Ascending aorta (tissue), 2 donors: Measurements from ENCODE around the gene PKDREJ. TPM values are rescaled to one million over a fixed set of nuclear protein-coding genes. Genes with fewer than 3 reads are reported as not detected.

Experiments used
- DNase-seq, 2 donors: peaks; one replicate each; pipeline ENCODE4 v3.0.0-alpha.2; 2019; ENCODE audit warnings: low spot score in 2 of 2
- H3K27ac ChIP-seq, 2 donors: fragments of 200-600 bp; sonication (generic); one replicate each; pipeline ENCODE4 v1.5.1; 2016 to 2017; ENCODE audit warnings: mild to moderate bottlenecking in 1 of 2
- H3K27me3 ChIP-seq: fragments of 200-600 bp; sonication (generic); one replicate; pipeline ENCODE4 v1.5.1; 2017
- H3K36me3 ChIP-seq, 2 donors: fragments of 200-600 bp; sonication (generic); one replicate each; pipeline ENCODE4 v1.5.1; 2016
- H3K4me1 ChIP-seq, 2 donors: fragments of 200-600 bp; sonication (generic); one replicate each; pipeline ENCODE4 v1.5.1; 2016 to 2017; ENCODE audit warnings: mild to moderate bottlenecking in 1 of 2
- H3K4me3 ChIP-seq, 2 donors: fragments of 200-600 bp; sonication (generic); one replicate each; pipeline ENCODE4 v1.5.1; 2016 to 2017; ENCODE audit warnings: mild to moderate bottlenecking in 1 of 2
- H3K9me3 ChIP-seq, 2 donors: fragments of 200-600 bp; sonication (generic); one replicate each; pipeline ENCODE4 v1.5.1; 2016
- intact Hi-C: fragments of 100-400 bp; cut with DNase I; formaldehyde crosslinking; loops from one replicate; pipeline ENCODE4 v1.15.1; 2023
- total RNA-seq: library from RNA; depleted of rRNA; stranded (reverse); fragments of >200 nt; gene quantifications from one replicate; pipeline ENCODE4 v1.1.0, GENCODE V29; 2016
- TF ChIP-seq, protein P1 (sequence below), 3 experiments: fragments of 200-600 bp in 2 of 3; fragments of 450-650 bp in 1 of 3; sonication (generic) in 2 of 3; IDR thresholded peaks; one replicate each; pipeline ENCODE4 v1.5.1; 2016 to 2019; ENCODE audit warnings: antibody characterized with exemption in 3 of 3, mild to moderate bottlenecking in 1 of 3, moderate library complexity in 1 of 3

PKDREJ gene
- total RNA-seq, 1 donor from 2014 or later = not detected

DNA sequence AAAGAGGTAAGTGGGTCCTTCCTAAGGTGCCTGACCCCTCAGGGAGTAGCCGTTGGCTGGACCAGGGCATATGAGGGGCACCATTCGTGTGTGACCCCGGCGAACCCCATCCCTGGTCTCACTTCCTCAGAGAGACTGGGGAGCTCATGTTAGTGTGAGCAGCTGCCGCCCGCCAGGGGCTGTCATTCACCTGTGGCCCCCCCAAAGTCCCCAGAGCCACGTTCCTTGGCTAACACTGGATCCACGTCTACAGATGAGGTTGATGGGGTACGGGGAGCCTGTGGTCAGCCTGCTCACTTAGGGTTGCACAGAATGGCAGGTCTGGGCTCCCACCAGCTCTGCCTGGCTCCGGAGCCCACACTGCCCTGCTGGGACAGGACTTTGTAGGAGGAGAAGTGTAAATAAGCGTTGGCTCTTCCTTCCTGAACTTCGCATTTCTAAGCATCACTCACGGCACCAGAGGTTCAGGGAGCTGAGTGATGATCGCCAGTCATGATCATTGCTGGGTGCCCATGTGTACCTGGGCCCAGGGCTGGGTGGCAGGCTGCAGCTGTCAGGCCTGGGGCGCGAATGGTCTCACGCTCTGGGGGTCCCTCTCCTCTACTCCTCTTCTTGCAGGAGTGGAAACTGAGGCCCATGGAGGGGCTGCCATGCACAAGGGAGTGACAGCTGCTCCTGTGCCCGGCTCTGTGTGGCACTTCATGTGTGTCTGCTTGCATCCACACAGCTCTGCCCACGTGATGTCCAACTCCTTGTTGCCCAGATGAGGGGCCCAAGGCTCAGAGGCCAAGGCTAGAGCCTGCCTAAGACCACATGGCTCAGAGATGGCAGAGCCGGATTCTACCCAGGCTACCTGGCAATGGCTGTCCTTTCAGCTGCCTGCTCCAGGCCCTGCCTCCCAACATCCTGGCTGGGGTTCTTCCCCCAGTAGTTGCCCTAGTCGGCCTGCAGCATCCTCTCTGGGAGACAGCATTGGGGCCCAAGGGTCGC is 15.8 kb upstream of the PKDREJ start:
- no peaks in the 10 kb centered on the region for H3K27me3 ChIP-seq
- H3K4me3 ChIP-seq = no peak overlapping the region
- DNase-seq = no peak
- H3K4me1 ChIP-seq = no peaks in the 10 kb centered on the region
- intact Hi-C loops = no loop called here
- TF ChIP-seq, protein P1, sequence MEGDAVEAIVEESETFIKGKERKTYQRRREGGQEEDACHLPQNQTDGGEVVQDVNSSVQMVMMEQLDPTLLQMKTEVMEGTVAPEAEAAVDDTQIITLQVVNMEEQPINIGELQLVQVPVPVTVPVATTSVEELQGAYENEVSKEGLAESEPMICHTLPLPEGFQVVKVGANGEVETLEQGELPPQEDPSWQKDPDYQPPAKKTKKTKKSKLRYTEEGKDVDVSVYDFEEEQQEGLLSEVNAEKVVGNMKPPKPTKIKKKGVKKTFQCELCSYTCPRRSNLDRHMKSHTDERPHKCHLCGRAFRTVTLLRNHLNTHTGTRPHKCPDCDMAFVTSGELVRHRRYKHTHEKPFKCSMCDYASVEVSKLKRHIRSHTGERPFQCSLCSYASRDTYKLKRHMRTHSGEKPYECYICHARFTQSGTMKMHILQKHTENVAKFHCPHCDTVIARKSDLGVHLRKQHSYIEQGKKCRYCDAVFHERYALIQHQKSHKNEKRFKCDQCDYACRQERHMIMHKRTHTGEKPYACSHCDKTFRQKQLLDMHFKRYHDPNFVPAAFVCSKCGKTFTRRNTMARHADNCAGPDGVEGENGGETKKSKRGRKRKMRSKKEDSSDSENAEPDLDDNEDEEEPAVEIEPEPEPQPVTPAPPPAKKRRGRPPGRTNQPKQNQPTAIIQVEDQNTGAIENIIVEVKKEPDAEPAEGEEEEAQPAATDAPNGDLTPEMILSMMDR (IDR thresholded peaks at IDR 0.05) = no peak
- no peak overlapping the region for H3K27ac ChIP-seq
- H3K36me3 ChIP-seq = peaks cover 71 to 90% of the 10 kb centered on the region in 2 donors
- H3K9me3 ChIP-seq = no peaks in the 10 kb centered on the region

DNA sequence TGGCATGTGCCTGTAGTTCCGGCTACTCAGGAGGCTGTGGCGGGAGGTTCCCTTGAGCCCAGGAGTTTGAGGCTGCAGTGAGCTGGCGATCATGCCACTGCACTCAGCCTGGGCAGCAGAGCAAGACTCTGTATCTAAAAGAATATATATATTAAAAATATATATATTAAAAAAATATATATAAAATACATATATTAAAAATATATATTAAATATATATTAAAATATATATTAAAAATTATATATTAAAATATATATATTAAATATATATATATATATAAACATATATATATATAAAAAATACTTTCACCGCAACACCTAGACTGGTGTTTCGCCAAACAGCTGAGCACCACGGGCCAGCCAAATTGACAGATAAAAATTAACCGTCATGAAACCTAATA is 13.4 kb upstream of the PKDREJ start:
- no peak for DNase-seq
- H3K4me3 ChIP-seq = no peak overlapping the region
- no peaks in the 10 kb centered on the region for H3K27me3 ChIP-seq
- H3K9me3 ChIP-seq = no peaks in the 10 kb centered on the region
- H3K27ac ChIP-seq = no peak overlapping the region
- intact Hi-C loops = no loop called here
- TF ChIP-seq, protein P1 (IDR thresholded peaks at IDR 0.05) = no peak
- no peaks in the 10 kb centered on the region for H3K4me1 ChIP-seq
- H3K36me3 ChIP-seq = peaks cover 70 to 93% of the 10 kb centered on the region in 2 donors

DNA sequence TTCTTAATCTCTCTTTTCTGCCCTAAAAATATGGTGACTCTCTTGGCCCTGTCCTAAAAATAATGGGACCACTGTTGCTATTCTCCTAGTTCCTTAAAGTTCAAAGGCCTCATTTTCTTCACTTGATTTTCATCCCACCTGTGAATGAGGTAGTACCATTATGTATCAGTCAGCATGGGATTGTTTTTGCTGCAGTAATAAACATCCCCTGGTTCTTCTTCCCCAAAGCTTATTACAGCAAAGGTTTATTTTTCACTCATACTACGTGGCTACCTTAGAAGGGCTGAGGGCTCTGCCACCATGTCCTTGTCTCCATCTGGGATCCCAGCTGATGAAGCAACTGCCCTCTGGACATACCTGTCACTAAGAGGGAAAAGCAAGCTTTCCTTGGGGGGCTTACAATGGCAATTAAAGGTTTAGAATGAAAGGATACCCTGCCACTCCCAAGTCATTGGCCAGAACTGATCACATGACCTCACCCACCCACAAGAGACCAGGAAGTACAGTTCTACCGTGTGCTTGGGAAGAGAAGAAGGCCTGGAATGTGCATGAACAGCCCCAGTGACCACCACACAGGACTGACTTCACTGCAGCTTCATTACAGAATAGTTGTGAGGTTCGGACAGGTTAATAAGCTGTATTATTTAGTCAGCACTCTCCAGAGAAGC is 12.4 kb upstream of the PKDREJ start:
- no peak for DNase-seq
- no peaks in the 10 kb centered on the region for H3K27me3 ChIP-seq
- TF ChIP-seq, protein P1 (IDR thresholded peaks at IDR 0.05) = no peak

DNA sequence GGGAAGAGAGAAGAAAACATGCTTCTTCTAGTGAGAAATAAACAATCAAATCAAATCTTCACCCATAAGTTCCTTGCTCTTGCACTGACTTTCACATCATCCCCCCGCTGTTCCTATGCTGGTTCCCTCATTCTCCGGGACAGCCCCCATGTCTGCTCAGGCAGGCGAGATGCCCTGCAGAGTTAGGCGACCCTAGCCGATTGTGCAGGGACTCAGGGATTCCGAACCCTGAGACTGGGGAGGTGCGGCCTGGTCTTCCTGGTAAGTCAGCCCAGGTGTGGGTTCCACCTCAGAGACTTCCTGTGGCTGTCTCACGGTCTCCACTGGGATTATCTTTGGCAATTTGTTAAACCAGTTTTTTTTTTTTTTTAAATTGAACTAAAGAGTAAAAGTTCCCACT is 11.2 kb upstream of the PKDREJ start:
- H3K9me3 ChIP-seq = no peaks in the 10 kb centered on the region
- no peak for DNase-seq
- TF ChIP-seq, protein P1 (IDR thresholded peaks at IDR 0.05) = no peak
- intact Hi-C loops = no loop called here
- no peak overlapping the region for H3K27ac ChIP-seq
- H3K36me3 ChIP-seq = peaks cover 53 to 73% of the 10 kb centered on the region in 2 donors
- H3K4me3 ChIP-seq = no peak overlapping the region
- no peaks in the 10 kb centered on the region for H3K27me3 ChIP-seq
- H3K4me1 ChIP-seq = peaks cover 0 to 1% of the 10 kb centered on the region in 2 donors

More for the DNA sequence above, 12.4 kb upstream of the PKDREJ start:
- H3K36me3 ChIP-seq = peaks cover 62 to 85% of the 10 kb centered on the region in 2 donors
- H3K9me3 ChIP-seq = no peaks in the 10 kb centered on the region
- H3K27ac ChIP-seq = no peak overlapping the region
- no peak overlapping the region for H3K4me3 ChIP-seq
- H3K4me1 ChIP-seq = no peaks in the 10 kb centered on the region
- intact Hi-C loops = no loop called here

DNA sequence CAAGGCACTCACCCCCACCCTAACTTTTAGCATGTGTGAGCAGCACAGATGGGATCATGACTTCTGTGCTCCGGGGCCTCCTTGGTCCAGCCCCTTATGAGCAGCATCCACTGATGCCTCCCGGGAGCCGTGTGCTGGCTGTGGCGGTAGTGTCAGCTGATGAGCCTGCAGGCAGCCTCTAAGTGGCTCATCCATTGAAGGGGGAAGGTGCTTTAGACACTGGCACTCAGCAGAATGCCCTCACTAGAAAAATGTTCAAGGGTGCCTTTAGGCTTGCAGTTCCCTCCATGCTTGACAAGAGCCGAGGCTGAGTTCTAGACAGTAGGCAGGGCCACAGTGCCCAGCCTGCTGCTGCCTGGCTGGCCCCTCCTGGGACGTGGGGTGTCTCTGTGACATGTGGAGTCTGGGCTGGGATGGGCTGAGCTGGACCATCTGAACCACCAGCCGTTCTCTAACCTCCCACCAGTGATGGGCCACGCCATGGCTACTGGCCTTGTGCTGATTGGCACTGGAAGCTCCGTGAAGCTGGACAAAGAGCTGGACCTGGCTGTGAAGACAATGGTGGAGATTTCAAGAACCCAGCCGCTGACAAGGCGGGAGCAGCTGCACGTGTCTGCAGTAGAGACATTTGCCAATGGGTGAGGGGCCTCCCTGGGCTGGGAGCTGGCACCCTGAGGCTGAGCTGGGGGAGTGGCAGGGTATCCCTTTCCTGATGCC is 10.4 kb upstream of the PKDREJ start:
- no peaks in the 10 kb centered on the region for H3K9me3 ChIP-seq
- H3K4me1 ChIP-seq = peaks cover 0 to 6% of the 10 kb centered on the region in 2 donors
- TF ChIP-seq, protein P1 (IDR thresholded peaks at IDR 0.05) = no peak
- intact Hi-C loops = no loop called here
- no peaks in the 10 kb centered on the region for H3K27me3 ChIP-seq
- peaks cover 45 to 65% of the 10 kb centered on the region in 2 donors for H3K36me3 ChIP-seq
- DNase-seq = no peak
- H3K4me3 ChIP-seq = no peak overlapping the region
- no peak overlapping the region for H3K27ac ChIP-seq
